ENCODE measurements around the gene ANKRD24. TPM values are rescaled to one million over a fixed set of nuclear protein-coding genes. Genes with fewer than 3 reads are reported as not detected.

Gene ANKRD24
- total and polyA plus RNA-seq, 2 of the 13 experiments (the other 11 are each of a cell fraction or from before 2014, with no cell fraction given), result 0.13 to 0.24 TPM

GRCh38 chr19:4246767-4247593, 64.5 kb downstream of the ANKRD24 start, which contains the start of gene YJU2 (continued):
- 0 out of 2 replicates have a peak, but pooled peaks have one; percentile 25 for TF ChIP-seq GZF1 (CRISPR knock-in tag; IDR thresholded peaks at IDR 0.05)
- TF ChIP-seq, protein P1, sequence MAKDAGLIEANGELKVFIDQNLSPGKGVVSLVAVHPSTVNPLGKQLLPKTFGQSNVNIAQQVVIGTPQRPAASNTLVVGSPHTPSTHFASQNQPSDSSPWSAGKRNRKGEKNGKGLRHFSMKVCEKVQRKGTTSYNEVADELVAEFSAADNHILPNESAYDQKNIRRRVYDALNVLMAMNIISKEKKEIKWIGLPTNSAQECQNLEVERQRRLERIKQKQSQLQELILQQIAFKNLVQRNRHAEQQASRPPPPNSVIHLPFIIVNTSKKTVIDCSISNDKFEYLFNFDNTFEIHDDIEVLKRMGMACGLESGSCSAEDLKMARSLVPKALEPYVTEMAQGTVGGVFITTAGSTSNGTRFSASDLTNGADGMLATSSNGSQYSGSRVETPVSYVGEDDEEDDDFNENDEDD (CRISPR knock-in tag; IDR thresholded peaks at IDR 0.05; ENCODE audit: borderline replicate concordance), result peak; percentile 57; the same call in 1 of the 2 replicates
- peak; percentile 40; the same call in 1 of the 2 replicates for TF ChIP-seq CBFB (CRISPR knock-in tag; IDR thresholded peaks at IDR 0.05)
- TF ChIP-seq PHF8 (CRISPR knock-in tag; IDR thresholded peaks at IDR 0.05), result peak; percentile 80
- TF ChIP-seq BRCA1 (CRISPR knock-in tag; IDR thresholded peaks at IDR 0.05), result no peak
- TF ChIP-seq ZNF563 (CRISPR knock-in tag; IDR thresholded peaks at IDR 0.05), result peak; percentile 70; the same call in 1 of the 2 replicates
- no peak; the same call in 1 of the 2 replicates for TF ChIP-seq CCDC6 (CRISPR knock-in tag; IDR thresholded peaks at IDR 0.05)
- TF ChIP-seq HNRNPLL (IDR thresholded peaks at IDR 0.05; ENCODE audit: low read depth, low read length, poor library complexity, severe bottlenecking), result no peak
- TF ChIP-seq ZNF12 (CRISPR knock-in tag; IDR thresholded peaks at IDR 0.05), result no peak
- peak; percentile 51; the same call in 1 of the 2 replicates for TF ChIP-seq MAZ (IDR thresholded peaks at IDR 0.05; ENCODE audit: borderline replicate concordance, low read depth, low read length)
- no peak for TF ChIP-seq MAZ (CRISPR knock-in tag; IDR thresholded peaks at IDR 0.05; ENCODE audit: low read depth)
- TF ChIP-seq RNF2 (conservative IDR thresholded peaks at IDR 0.05; ENCODE audit: low read depth), result 0 out of 2 replicates have a peak, but pooled peaks have one; percentile 45
- TF ChIP-seq ZSCAN9 (CRISPR knock-in tag; IDR thresholded peaks at IDR 0.05; ENCODE audit: borderline replicate concordance), result peak; percentile 54; the same call in 1 of the 2 replicates
- peak; percentile 55; the same call in 1 of the 2 replicates for TF ChIP-seq TRAFD1 (CRISPR knock-in tag; IDR thresholded peaks at IDR 0.05; ENCODE audit: borderline replicate concordance)
- TF ChIP-seq RBM39 (IDR thresholded peaks at IDR 0.05; ENCODE audit: low read depth, low read length, poor library complexity, severe bottlenecking), result no peak
- TF ChIP-seq ZNF441 (CRISPR knock-in tag; IDR thresholded peaks at IDR 0.05; ENCODE audit: borderline replicate concordance), result peak; percentile 74; the same call in 1 of the 2 replicates
- no peak for TF ChIP-seq ZNF761 (CRISPR knock-in tag; conservative IDR thresholded peaks at IDR 0.05)
- peak; percentile 34; the same call in 1 of the 2 replicates for TF ChIP-seq ZNF746 (CRISPR knock-in tag; IDR thresholded peaks at IDR 0.05)
- TF ChIP-seq DNMT3B (CRISPR knock-in tag; conservative IDR thresholded peaks at IDR 0.05), result no peak
- peak; percentile 90 for TF ChIP-seq XRCC5 (optimal IDR thresholded peaks at IDR 0.05; ENCODE audit: low read length)
- TF ChIP-seq PHF21A (CRISPR knock-in tag; IDR thresholded peaks at IDR 0.05), result peak; percentile 82
- peak; percentile 62; the same call in 1 of the 2 replicates for TF ChIP-seq GMEB1 (CRISPR knock-in tag; IDR thresholded peaks at IDR 0.05; ENCODE audit: borderline replicate concordance)
- TF ChIP-seq GATAD1 (CRISPR knock-in tag; IDR thresholded peaks at IDR 0.05), result peak; percentile 98
- peak; percentile 69; the same call in 1 of the 2 replicates for TF ChIP-seq SRF (IDR thresholded peaks at IDR 0.05; ENCODE audit: low read depth, low read length)
- no peak for TF ChIP-seq NPAS2 (CRISPR knock-in tag; IDR thresholded peaks at IDR 0.05; ENCODE audit: borderline replicate concordance)
- peak; percentile 59; the same call in 1 of the 2 replicates for TF ChIP-seq SPEN (CRISPR knock-in tag; IDR thresholded peaks at IDR 0.05; ENCODE audit: low read depth)
